HG02943 (cell line): ENCODE results near the gene GPR183.
"Not testable (repeated sequence)": the region's sequence is repeated elsewhere in the genome, so short reads cannot be mapped to it uniquely, and the experiment has no call there.

Experiments used
- ATAC-seq: cut with Tn5 transposase; IDR thresholded peaks from one replicate; pipeline ENCODE4 v1.9.1; 2021; ENCODE audit warnings: mild to moderate bottlenecking, low read depth, moderate library complexity; ENCODE audit not compliant: unreplicated experiment

Gene GPR183

DNA sequence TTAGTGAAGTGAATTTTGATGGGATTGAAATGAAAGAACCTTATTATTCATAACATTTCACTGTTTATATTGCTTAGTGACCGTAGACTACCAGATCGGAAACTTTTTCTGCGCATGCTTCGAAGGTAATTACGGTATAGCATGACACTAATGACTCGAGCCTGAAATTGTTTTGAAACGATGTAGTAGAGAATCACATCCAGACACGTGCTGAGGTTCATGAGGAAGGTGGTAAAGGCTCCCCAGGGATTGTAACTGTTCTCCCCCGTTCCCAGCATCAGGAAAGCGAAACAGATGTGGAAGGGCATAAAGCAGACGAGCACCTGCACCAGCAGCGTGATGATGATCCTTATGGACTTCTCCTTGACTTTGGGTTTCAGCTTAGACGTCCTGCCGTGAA is 52.4 kb downstream of the GPR183 start:
- no peak for ATAC-seq

DNA sequence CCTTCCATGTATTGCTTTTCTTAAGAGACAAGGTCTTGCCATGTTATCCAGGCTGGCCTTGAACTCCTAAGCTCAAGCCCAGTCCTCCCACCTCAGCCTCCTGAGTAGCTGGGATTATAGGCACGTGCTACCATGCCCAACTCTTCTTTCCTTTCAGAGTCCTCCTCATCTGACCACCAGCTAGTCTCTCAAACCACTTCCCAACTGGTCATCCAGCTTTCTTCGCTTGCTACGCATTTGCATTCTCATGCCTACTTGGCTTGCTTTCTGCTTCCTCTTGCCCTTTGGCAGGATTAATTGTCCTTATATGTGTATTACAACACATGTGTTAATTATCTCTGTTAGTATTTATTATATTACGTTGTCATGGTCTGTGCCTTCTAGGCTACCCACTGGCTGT is 55.3 kb downstream of the GPR183 start:
- ATAC-seq = no peak

DNA sequence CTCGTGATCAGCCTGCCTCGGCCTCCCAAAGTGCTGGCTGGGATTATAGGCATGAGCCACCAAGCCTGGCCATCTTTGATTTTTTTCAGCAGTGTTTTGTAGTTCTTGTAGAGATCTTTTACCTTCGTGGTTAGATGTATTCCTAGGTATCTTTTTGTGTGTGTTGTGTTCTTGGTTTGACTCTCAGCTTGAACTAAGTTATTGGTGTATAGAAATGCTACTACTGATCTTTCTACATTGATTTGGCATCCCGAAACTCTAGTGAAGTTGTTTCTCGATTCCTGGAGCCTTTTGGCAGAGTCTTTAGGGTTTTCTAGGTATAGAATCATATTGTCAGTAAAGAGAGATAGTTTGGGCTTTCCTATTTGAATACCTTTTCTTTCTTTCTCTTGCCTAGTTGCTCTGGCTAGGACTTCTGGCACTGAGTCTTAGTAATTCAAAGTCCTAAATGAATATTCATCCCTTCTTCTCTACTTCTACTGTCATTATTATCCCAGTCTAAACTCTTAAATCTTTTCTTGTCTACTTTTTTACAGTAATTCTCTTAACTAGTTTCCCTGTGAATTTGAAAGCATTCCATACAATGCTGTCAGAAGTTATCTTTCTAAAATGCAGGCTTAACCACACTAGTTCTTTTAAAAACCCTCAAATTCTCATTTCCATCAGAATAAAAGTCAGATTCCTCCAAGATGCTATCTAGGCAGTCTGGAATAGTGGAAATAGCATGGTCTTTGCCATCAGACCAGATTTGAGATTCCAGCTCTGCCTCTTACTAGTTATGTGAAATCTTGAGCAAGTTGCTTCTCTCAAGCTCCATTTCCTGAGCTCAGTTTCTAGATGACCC is 56.0 kb downstream of the GPR183 start:
- no peak for ATAC-seq

DNA sequence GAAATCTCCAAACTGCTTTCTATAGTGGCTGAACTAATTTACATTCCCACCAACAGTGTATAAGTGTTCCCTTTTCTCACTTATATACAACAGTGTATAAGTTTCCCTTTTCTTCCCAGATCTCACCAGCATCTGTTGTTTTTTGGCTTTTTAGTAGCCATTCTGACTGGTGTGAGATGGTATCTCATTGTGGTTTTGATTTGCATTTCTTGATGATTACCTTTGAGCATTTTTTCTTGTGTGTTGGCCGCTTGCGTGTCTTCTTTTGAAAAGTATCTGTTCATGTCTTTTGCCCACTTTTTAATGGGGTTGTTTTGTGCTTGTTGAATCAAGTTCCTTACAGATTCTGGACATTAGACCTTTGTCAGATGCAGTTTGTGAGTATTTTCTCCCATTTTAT is 57.6 kb downstream of the GPR183 start:
- not testable (repeated sequence) for ATAC-seq

DNA sequence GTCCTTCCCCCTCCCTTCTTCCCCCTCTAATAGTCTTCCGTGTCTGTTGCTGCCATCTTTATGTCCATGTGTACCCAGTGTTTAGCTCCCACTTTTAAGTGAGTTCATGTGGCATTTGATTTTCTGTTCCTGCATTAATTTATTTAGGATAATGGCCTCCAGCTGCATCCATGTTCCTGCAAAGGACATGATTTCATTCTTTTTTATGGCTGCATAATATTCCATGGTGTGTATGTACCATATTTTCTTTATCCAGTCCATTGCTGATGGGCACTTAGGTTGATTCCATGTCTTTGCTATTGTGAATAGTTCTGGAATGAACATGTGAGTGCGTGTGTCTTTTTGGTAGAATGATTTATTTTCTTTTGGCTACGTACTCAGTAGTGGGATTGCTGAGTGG is 58.0 kb downstream of the GPR183 start:
- ATAC-seq = not testable (repeated sequence)

DNA sequence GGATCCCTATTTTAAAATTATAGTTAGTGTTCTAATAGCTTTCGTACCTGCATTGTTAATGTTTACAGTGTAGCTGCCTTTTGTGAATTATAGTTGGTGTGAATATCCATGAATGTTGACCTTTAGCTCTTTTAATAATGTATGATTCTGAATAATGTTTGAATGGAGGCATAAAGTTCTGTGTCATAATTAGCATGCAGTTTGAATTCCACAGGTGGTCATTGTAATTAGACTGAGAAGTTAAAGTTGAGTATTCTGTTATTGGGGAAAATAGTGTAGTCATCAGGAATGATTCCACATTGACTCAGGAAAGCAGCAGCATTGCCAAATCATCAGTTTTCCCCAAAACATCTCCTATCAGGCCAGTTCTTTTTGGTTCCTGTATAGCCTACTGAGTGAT is 61.1 kb downstream of the GPR183 start:
- ATAC-seq = no peak
